NT2/D1 (cell line): ENCODE measurements around the gene MRPL37.

Experiments used
- DNase-seq: peaks from one replicate; pipeline ENCODE4 v3.0.0-alpha.2; 2011; ENCODE audit warnings: low read depth, low spot score
- H3K27me3 ChIP-seq: 2 replicates; pipeline ENCODE4 v1.6.0; 2011; ENCODE audit warnings: mild to moderate bottlenecking; ENCODE audit not compliant: insufficient read length, insufficient read depth
- H3K36me3 ChIP-seq: 2 replicates; pipeline ENCODE4 v1.6.1; 2011; ENCODE audit warnings: mild to moderate bottlenecking, low read length, mixed read lengths; ENCODE audit not compliant: insufficient read depth, insufficient read length
- H3K4me1 ChIP-seq: 2 replicates; pipeline ENCODE4 v1.5.1; 2011; ENCODE audit not compliant: insufficient read depth, insufficient read length
- H3K4me3 ChIP-seq: 2 replicates; pipeline ENCODE4 v1.5.1; 2011; ENCODE audit warnings: low read depth; ENCODE audit not compliant: insufficient read length
- H3K9ac ChIP-seq: 2 replicates; pipeline ENCODE4 v1.6.0; 2011; ENCODE audit warnings: low read depth; ENCODE audit not compliant: insufficient read length
- H3K9me3 ChIP-seq: 2 replicates; pipeline ENCODE4 v1.5.1; 2011; ENCODE audit warnings: mild to moderate bottlenecking, low read length; ENCODE audit not compliant: insufficient read depth
- SUZ12 ChIP-seq: IDR thresholded peaks from 2 replicates; pipeline ENCODE4 v1.6.1; 2011; ENCODE audit not compliant: insufficient read length, insufficient read depth; ENCODE audit errors: extremely low read depth
- YY1 ChIP-seq: IDR thresholded peaks from 2 replicates; pipeline ENCODE4 v1.6.1; 2011; ENCODE audit not compliant: insufficient read length, insufficient read depth
- ZNF274 ChIP-seq: IDR thresholded peaks from 2 replicates; pipeline ENCODE4 v1.6.1; 2011; ENCODE audit warnings: mild to moderate bottlenecking, low read depth, low read length

The MRPL37 gene

GRCh38 chr1:54222711-54223110 lies 22.7 kb downstream of the MRPL37 start:
- Histone ChIP-seq H3K36me3 (peaks cover 68% of the 10 kb centered on the region), H3K27me3 (no peaks in the 10 kb centered on the region), H3K9ac (no peak overlapping the region), H3K4me1 (peaks cover 46% of the 10 kb centered on the region), H3K4me3 (no peak overlapping the region), H3K9me3 (no peaks in the 10 kb centered on the region)
- DNase-seq, result no peak
- TF ChIP-seq YY1 (no peak), SUZ12 (no peak), ZNF274 (no peak)

DNA sequence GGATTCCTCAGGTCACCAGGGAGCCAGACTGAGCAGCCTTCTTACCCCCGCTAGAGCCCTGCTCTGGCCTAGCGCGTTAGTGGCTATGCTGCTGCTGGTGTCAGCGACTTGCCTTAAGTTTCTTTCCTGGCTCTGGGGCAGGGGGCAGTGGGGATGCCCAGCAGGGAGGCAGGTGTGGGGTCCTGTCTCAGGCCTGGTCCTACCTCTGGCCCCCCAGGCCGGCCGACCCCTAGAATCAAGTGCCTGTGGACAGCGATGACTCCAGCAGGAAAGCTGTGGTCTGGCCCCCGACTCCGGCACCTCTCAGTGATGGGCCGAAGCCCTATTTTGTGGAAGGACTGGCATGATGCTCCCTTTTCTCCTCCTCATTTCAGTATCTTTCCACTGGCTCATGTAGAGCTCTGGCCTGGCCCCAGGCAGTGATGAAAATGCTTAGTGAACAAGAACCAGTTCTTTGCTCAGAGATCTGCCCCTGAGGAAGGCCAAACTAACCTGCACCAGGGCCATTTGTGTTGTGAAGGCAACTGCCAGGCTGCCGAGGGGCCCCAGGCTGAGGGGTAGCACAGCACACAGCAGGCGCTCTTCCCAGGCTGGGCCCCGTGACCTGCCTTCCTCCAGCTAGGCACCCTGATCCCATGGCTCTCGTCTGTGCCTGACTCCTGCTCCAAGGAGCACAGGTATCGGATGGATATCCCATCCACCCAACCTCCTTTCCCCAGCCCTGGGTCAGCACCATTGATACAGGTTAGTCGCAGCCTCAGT lies 23.7 kb downstream of the MRPL37 start:
- Histone ChIP-seq H3K4me3 (no peak overlapping the region), H3K36me3 (peaks cover 64% of the 10 kb centered on the region), H3K27me3 (no peaks in the 10 kb centered on the region), H3K9ac (no peak overlapping the region), H3K4me1 (peaks cover 51% of the 10 kb centered on the region), H3K9me3 (no peaks in the 10 kb centered on the region)
- no peak for DNase-seq
- TF ChIP-seq YY1 (no peak), SUZ12 (no peak), ZNF274 (no peak)

GRCh38 chr1:54224233-54224632 lies 24.3 kb downstream of the MRPL37 start:
- H3K4me1 ChIP-seq, result peaks cover 56% of the 10 kb centered on the region
- H3K9me3 ChIP-seq, result no peaks in the 10 kb centered on the region
- H3K36me3 ChIP-seq, result peaks cover 64% of the 10 kb centered on the region
- H3K4me3 ChIP-seq, result no peak overlapping the region
- H3K9ac ChIP-seq, result no peak overlapping the region
- TF ChIP-seq SUZ12 (no peak), ZNF274 (no peak), YY1 (no peak)
- no peaks in the 10 kb centered on the region for H3K27me3 ChIP-seq
- DNase-seq, result no peak

DNA sequence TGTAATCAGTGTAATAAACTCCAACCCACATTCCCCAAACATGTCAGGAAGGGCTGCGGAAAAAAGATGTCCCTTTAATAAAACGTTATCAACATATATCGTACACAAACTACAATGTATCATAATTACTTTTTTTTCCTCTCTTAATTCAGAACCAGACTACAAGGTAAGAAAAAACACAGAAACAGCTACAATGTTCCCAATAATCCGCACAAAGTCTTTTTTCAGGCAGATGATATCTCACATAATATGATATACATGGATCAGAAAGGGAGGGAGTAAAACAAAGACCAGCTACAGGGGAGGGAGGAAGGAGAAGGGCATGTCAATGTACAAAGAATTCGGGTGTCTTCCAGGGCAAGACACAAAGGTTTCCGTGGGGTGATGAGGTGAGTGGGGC lies 25.4 kb downstream of the MRPL37 start:
- peaks cover 61% of the 10 kb centered on the region for H3K36me3 ChIP-seq
- TF ChIP-seq YY1, result no peak
- TF ChIP-seq ZNF274, result no peak

DNA sequence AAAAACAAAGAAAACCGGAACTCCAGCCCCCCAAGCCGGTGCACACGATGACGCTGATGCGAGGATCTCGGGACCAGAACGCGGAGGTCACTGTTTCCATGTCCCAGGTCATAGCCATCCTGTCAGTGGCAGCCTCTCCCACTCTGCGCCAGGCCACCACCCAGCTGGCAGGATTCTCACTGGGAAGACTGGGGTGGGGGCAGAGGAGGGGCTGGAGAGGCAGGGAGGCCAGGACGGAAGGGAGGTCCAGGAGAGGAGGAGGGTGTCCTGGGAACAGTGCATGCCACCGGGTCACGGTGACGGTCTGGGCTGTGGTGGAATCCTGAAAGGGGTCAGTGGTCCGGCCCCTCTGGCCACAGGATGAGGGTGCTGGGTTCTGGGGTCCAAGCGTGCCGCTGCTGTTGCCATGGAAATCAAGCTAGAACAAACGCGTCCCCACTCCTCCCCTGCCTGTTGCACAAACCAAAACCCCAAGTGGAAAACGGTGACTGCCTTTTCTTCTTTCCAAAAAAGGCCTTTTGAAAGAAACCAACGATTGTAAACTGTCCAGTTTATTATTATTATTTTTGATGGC lies 26.1 kb downstream of the MRPL37 start:
- no peak for TF ChIP-seq ZNF274
- TF ChIP-seq SUZ12, result no peak
- TF ChIP-seq YY1, result no peak
- peaks cover 67% of the 10 kb centered on the region for H3K4me1 ChIP-seq
- no peaks in the 10 kb centered on the region for H3K27me3 ChIP-seq
- DNase-seq, result no peak
- H3K4me3 ChIP-seq, result no peak overlapping the region
- H3K9me3 ChIP-seq, result no peaks in the 10 kb centered on the region
- H3K36me3 ChIP-seq, result peaks cover 57% of the 10 kb centered on the region
- H3K9ac ChIP-seq, result no peak overlapping the region

More for the DNA sequence above, 25.4 kb downstream of the MRPL37 start:
- no peak for DNase-seq
- Histone ChIP-seq H3K27me3 (no peaks in the 10 kb centered on the region), H3K9ac (no peak overlapping the region), H3K9me3 (no peaks in the 10 kb centered on the region), H3K4me1 (peaks cover 67% of the 10 kb centered on the region), H3K4me3 (no peak overlapping the region)

DNA sequence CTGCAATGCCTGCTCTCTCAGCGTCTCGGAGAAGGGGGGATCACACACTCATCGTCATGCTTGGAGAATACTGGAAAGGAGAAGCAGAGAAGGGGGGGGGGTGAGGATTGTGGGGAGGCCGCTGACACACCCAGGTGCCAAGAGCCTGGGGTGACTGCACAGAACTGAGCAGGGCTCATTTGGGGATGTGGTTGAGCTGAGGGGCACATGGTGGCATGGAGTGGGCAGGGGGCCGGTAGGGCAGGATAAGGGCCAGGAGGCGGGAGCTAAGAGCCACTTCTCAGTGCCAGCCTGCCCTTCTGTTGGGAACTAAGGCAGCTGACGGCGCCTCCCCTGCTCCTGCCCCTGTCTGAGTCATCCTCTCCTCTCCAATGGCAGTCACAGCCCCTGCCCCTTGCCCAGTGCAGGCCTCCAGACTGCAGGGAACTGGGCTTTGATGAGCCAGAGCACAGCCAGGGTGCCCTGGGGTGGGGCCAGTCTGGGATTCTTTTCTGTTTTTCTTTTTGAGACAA lies 27.2 kb downstream of the MRPL37 start:
- H3K9ac ChIP-seq, result peak overlapping the region; percentile 57
- DNase-seq, result no peak
- TF ChIP-seq YY1, result no peak
- TF ChIP-seq SUZ12, result no peak
- TF ChIP-seq ZNF274, result no peak
- H3K9me3 ChIP-seq, result 0 out of 2 replicates have a peak, but pooled peaks cover 4% of the 10 kb centered on the region
- H3K4me1 ChIP-seq, result peaks cover 59% of the 10 kb centered on the region
- H3K27me3 ChIP-seq, result no peaks in the 10 kb centered on the region
- no peak overlapping the region for H3K4me3 ChIP-seq
- H3K36me3 ChIP-seq, result peaks cover 49% of the 10 kb centered on the region

DNA sequence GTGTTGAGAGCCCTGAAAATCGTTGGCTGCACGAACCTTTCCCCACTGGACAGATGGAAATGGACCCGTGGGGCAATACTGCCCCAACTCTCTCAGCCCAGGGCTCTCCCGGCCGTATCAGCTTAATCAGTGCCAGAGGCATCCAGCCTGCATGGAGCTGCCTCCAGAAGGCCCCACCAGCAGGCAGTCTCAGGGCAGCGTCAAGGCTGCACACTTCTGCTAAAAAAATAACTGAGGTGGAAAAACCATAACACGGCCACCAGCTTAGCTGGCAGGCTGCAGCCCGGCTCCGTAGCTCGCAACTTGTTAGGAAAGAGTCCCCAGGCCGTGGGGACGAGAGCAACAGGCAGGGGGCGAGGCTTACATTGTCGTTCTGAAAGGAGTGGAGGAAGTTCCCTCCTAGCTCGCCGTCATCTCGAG lies 27.9 kb downstream of the MRPL37 start:
- Histone ChIP-seq H3K36me3 (peaks cover 49% of the 10 kb centered on the region), H3K4me1 (peaks cover 53% of the 10 kb centered on the region), H3K9me3 (0 out of 2 replicates have a peak, but pooled peaks cover 8% of the 10 kb centered on the region), H3K27me3 (no peaks in the 10 kb centered on the region), H3K9ac (peak overlapping the region; percentile 46), H3K4me3 (no peak overlapping the region)
- no peak for TF ChIP-seq SUZ12
- no peak for TF ChIP-seq ZNF274
- TF ChIP-seq YY1, result no peak
- peak; percentile 47 for DNase-seq
